Measurements from ENCODE around the gene GPR17.

Gene GPR17

GRCh38 chr2:127694986-127695385 lies 49.0 kb downstream of the GPR17 start:
- Histone ChIP-seq H4K20me1 (ENCODE audit: control insufficient read depth, insufficient read depth, low read depth, low read length) (no peaks in the 10 kb centered on the region), H3K4me2 (ENCODE audit: low read length) (no peak overlapping the region), H3K4me3 (ENCODE audit: low read length) (no peak overlapping the region), H3K4me1 (ENCODE audit: control insufficient read depth, low read length) (peaks cover 3% of the 10 kb centered on the region; the same call in 1 of the 2 replicates), H3K9me3 (ENCODE audit: control insufficient read depth, insufficient read depth, low read length) (peaks cover 13% of the 10 kb centered on the region), H3F3A (ENCODE audit: control insufficient read depth, insufficient read depth) (no peaks in the 10 kb centered on the region), H3K79me2 (ENCODE audit: control insufficient read depth, low read length) (no peaks in the 10 kb centered on the region), H3K36me3 (ENCODE audit: control insufficient read depth, low read length) (no peaks in the 10 kb centered on the region), H3K27ac (ENCODE audit: low read depth, low read length) (no peak overlapping the region), H3K27me3 (ENCODE audit: control insufficient read depth, low read length) (no peaks in the 10 kb centered on the region), H3K9me2 (replicated peaks; ENCODE audit: control insufficient read depth, low read length) (no peaks in the 10 kb centered on the region)
- TF ChIP-seq EZH2phosphoT487 (IDR thresholded peaks at IDR 0.05; ENCODE audit: borderline replicate concordance, low read length) (no peak), CTCF (IDR thresholded peaks at IDR 0.05; ENCODE audit: low read depth, low read length, poor library complexity, severe bottlenecking) (no peak)

- Histone ChIP-seq H3K27ac (ENCODE audit: low read depth, low read length) (no peak overlapping the region), H3K4me2 (ENCODE audit: low read length) (peak overlapping the region; percentile 52)
These were observed 49.8 kb downstream of the GPR17 start for GRCh38 chr2:127695491-127696472.

GRCh38 chr2:127697482-127698180 lies 51.7 kb downstream of the GPR17 start:
- Histone ChIP-seq H3K4me2 (ENCODE audit: low read length) (no peak overlapping the region), H3K4me3 (ENCODE audit: low read length) (no peak overlapping the region), H3K9me3 (ENCODE audit: control insufficient read depth, insufficient read depth, low read length) (no peaks in the 10 kb centered on the region), H3K4me1 (ENCODE audit: control insufficient read depth, low read length) (peaks cover 18% of the 10 kb centered on the region), H3K79me2 (ENCODE audit: control insufficient read depth, low read length) (peaks cover 6% of the 10 kb centered on the region), H3F3A (ENCODE audit: control insufficient read depth, insufficient read depth) (peaks cover 8% of the 10 kb centered on the region), H4K20me1 (ENCODE audit: control insufficient read depth, insufficient read depth, low read depth, low read length) (peaks cover 4% of the 10 kb centered on the region; the same call in 1 of the 2 replicates), H3K36me3 (ENCODE audit: control insufficient read depth, low read length) (peaks cover 5% of the 10 kb centered on the region), H3K27me3 (ENCODE audit: control insufficient read depth, low read length) (no peaks in the 10 kb centered on the region), H3K9me2 (replicated peaks; ENCODE audit: control insufficient read depth, low read length) (no peaks in the 10 kb centered on the region), H3K27ac (ENCODE audit: low read depth, low read length) (no peak overlapping the region)
- TF ChIP-seq EZH2phosphoT487 (IDR thresholded peaks at IDR 0.05; ENCODE audit: borderline replicate concordance, low read length) (no peak), CTCF (IDR thresholded peaks at IDR 0.05; ENCODE audit: low read depth, low read length, poor library complexity, severe bottlenecking) (no peak)

More at GRCh38 chr2:127695491-127696472, 49.8 kb downstream of the GPR17 start:
- Histone ChIP-seq H3K9me2 (replicated peaks; ENCODE audit: control insufficient read depth, low read length) (no peaks in the 10 kb centered on the region), H3K27me3 (ENCODE audit: control insufficient read depth, low read length) (no peaks in the 10 kb centered on the region), H3K36me3 (ENCODE audit: control insufficient read depth, low read length) (no peaks in the 10 kb centered on the region), H3F3A (ENCODE audit: control insufficient read depth, insufficient read depth) (0 out of 2 replicates have a peak, but pooled peaks cover 3% of the 10 kb centered on the region), H3K79me2 (ENCODE audit: control insufficient read depth, low read length) (no peaks in the 10 kb centered on the region; the same call in 1 of the 2 replicates), H4K20me1 (ENCODE audit: control insufficient read depth, insufficient read depth, low read depth, low read length) (no peaks in the 10 kb centered on the region), H3K9me3 (ENCODE audit: control insufficient read depth, insufficient read depth, low read length) (peaks cover 5% of the 10 kb centered on the region), H3K4me3 (ENCODE audit: low read length) (peak overlapping the region; percentile 29; the same call in 1 of the 2 replicates), H3K4me1 (ENCODE audit: control insufficient read depth, low read length) (peaks cover 10% of the 10 kb centered on the region)
- peak; percentile 61 for TF ChIP-seq CTCF (IDR thresholded peaks at IDR 0.05; ENCODE audit: low read depth, low read length, poor library complexity, severe bottlenecking)
- TF ChIP-seq EZH2phosphoT487 (IDR thresholded peaks at IDR 0.05; ENCODE audit: borderline replicate concordance, low read length) = no peak

Measured in DOHH2 (cell line).